ENCODE results near the gene C11orf24.

GRCh38 chr11:68212421-68213134 is 59.2 kb downstream of the C11orf24 start:
- TF ChIP-seq YY1 (IDR thresholded peaks at IDR 0.05; ENCODE audit: low read depth, low read length) (no peak), RFX5 (IDR thresholded peaks at IDR 0.05; ENCODE audit: low read depth, low read length) (no peak), MEF2A (IDR thresholded peaks at IDR 0.05; ENCODE audit: insufficient read depth, low read depth, low read length) (no peak), TAF1 (IDR thresholded peaks at IDR 0.05; ENCODE audit: borderline replicate concordance, low read depth, low read length) (no peak), ELK1 (IDR thresholded peaks at IDR 0.05; ENCODE audit: low read depth, low read length) (no peak), ZNF274 (IDR thresholded peaks at IDR 0.05; ENCODE audit: insufficient read depth, insufficient read length) (no peak), EZH2 (IDR thresholded peaks at IDR 0.05; ENCODE audit: borderline replicate concordance, control insufficient read depth, low read depth, low read length) (no peak)
